ENCODE results near the gene HLCS.

- no peak for TF ChIP-seq EZH2phosphoT487 (IDR thresholded peaks at IDR 0.05; ENCODE audit: low read depth, severe bottlenecking, unreplicated experiment)
- no peak for TF ChIP-seq EZH2 (IDR thresholded peaks at IDR 0.05; ENCODE audit: borderline replicate concordance)
- TF ChIP-seq CTCF (IDR thresholded peaks at IDR 0.05; ENCODE audit: poor library complexity): no peak
Observed at GRCh38 chr21:36719614-36720013, 246.9 kb downstream of the HLCS start.
